HepG2 (cell line): ENCODE data around the gene MSTN. TPM values are rescaled to one million over a fixed set of nuclear protein-coding genes. Genes with fewer than 3 reads are reported as not detected.

Experiments used
- ATAC-seq: fragments of 200-7000 bp; cut with Tn5 transposase; 3 replicates; pipeline ENCODE4 v1.9.1; 2020; ENCODE audit warnings: mild to moderate bottlenecking, moderate library complexity
- BruUV-seq: library from RNA; stranded (reverse); fragments of 400-500 nt; replicated peaks from 2 replicates; lab custom pipeline; 2021; lab: Mats Ljungman, UMichigan
- CTCF ChIA-PET: fragments of 300-600 bp; formaldehyde crosslinking; extraction: SDS; loops from one replicate; lab custom pipeline; 2021; ENCODE audit warnings: low total read pairs, inconsistent platforms, low intra/inter-chr PET ratio; lab: Yijun Ruan, JAX
- POLR2A ChIA-PET: fragments of 350-600 bp; sonication (Branson Sonifier 250); formaldehyde crosslinking; loops from one replicate; lab custom pipeline; 2020; ENCODE audit warnings: antibody characterized with exemption, inconsistent platforms; lab: Yijun Ruan, JAX
- DNase-seq: peaks from one replicate; pipeline ENCODE4 v3.0.0-alpha.2; 2015; ENCODE audit warnings: low spot score
- FAIRE-seq: peaks from 3 replicates; lab custom pipeline; 2011; peaks lifted over from hg19 to GRCh38; lab: Jason Lieb, UNC
- H2AFZ ChIP-seq: one replicate; pipeline ENCODE4 v1.6.1; 2011; ENCODE audit warnings: low read length, inconsistent platforms
- H3K27ac ChIP-seq: fragments of 300-600 bp; 3 replicates; pipeline ENCODE4 v1.8.0; 2011; ENCODE audit warnings: mixed run types, mild to moderate bottlenecking, mixed read lengths, low read length, inconsistent platforms; ENCODE audit not compliant: insufficient read depth; ENCODE audit errors: extremely low read length
- H3K27me3 ChIP-seq, 2 experiments: fragments of 200-600 bp in 1 of 2; 2 replicates in 1 of 2; 3 replicates in 1 of 2; pipeline versions ENCODE4 v1.6.0 to v1.8.0; 2011; ENCODE audit warnings: low read length in 2 of 2, mild to moderate bottlenecking in 2 of 2, moderate library complexity in 2 of 2, inconsistent platforms in 1 of 2; ENCODE audit not compliant: insufficient read depth in 2 of 2, control insufficient read depth in 1 of 2
- H3K36me3 ChIP-seq, 2 experiments: fragments of 200-600 bp in 1 of 2; replicated peaks in 1 of 2; 2 replicates in 1 of 2; 3 replicates in 1 of 2; pipeline versions ENCODE4 v1.5.1 to v1.8.0; 2011; ENCODE audit warnings: low read length in 2 of 2, inconsistent platforms in 1 of 2; ENCODE audit not compliant: insufficient read depth in 2 of 2, control insufficient read depth in 1 of 2
- H3K4me1 ChIP-seq: 2 replicates; pipeline ENCODE4 v1.5.1; 2012; ENCODE audit warnings: low read length, inconsistent platforms; ENCODE audit not compliant: insufficient read depth
- H3K4me2 ChIP-seq: 2 replicates; pipeline ENCODE4 v1.6.0; 2011; ENCODE audit warnings: low read depth, low read length, inconsistent platforms
- H3K4me3 ChIP-seq, 3 experiments: fragments of 200-600 bp in 1 of 3; sonication (generic), shearing (Covaris generic) in 1 of 3; replicated peaks in 1 of 3; 2 replicates each; pipeline ENCODE4 v1.5.1; 2011 to 2016; ENCODE audit warnings: low read length in 3 of 3, inconsistent platforms in 2 of 3, low read depth in 2 of 3, mild to moderate bottlenecking in 2 of 3, control low read depth in 1 of 3, mixed read lengths in 1 of 3; ENCODE audit not compliant: insufficient read depth in 1 of 3
- H3K79me2 ChIP-seq: one replicate; pipeline ENCODE4 v1.6.1; 2011; ENCODE audit warnings: low read length, inconsistent platforms; ENCODE audit not compliant: insufficient read depth
- H3K9ac ChIP-seq: 2 replicates; pipeline ENCODE4 v1.6.0; 2011; ENCODE audit warnings: mild to moderate bottlenecking, low read depth, low read length, inconsistent platforms; ENCODE audit not compliant: insufficient read depth
- H3K9me3 ChIP-seq: 2 replicates; pipeline ENCODE4 v1.5.1; 2012; ENCODE audit warnings: mild to moderate bottlenecking, low read length
- H4K20me1 ChIP-seq: 2 replicates; pipeline ENCODE4 v1.6.0; 2011; ENCODE audit warnings: inconsistent platforms, mild to moderate bottlenecking, low read length, moderate library complexity; ENCODE audit not compliant: insufficient read depth
- ARNT2 ChIP-seq: sonication (generic); formaldehyde crosslinking; IDR thresholded peaks from 2 replicates; pipeline ENCODE4 v1.8.0; 2022; ENCODE audit warnings: mild to moderate bottlenecking, low read depth, missing genetic modification reagents, moderate library complexity
- BHLHE40 ChIP-seq: IDR thresholded peaks from 2 replicates; pipeline ENCODE4 v1.6.1; 2011; ENCODE audit warnings: low read length, improper control_type of control experiment
- IKZF4 ChIP-seq: sonication (generic); formaldehyde crosslinking; IDR thresholded peaks from 2 replicates; pipeline ENCODE4 v1.5.1; 2020; ENCODE audit warnings: borderline replicate concordance, mild to moderate bottlenecking, low read depth, missing genetic modification reagents; ENCODE audit errors: not compliant biosample characterization
- MAF1 ChIP-seq: sonication (generic); formaldehyde crosslinking; IDR thresholded peaks from 2 replicates; pipeline ENCODE4 v1.5.0; 2020; ENCODE audit warnings: missing genetic modification reagents, borderline replicate concordance
- MAFF ChIP-seq: IDR thresholded peaks from 2 replicates; pipeline ENCODE4 v1.6.1; 2011; ENCODE audit warnings: low read depth, low read length, improper control_type of control experiment
- MAFK ChIP-seq, 2 experiments: IDR thresholded peaks in 1 of 2; conservative IDR thresholded peaks in 1 of 2; 2 replicates each; pipeline ENCODE4 v1.6.1; 2011; ENCODE audit warnings: improper control_type of control experiment in 2 of 2, low read length in 2 of 2
- RERE ChIP-seq: IDR thresholded peaks from 2 replicates; pipeline ENCODE4 v1.6.1; 2016; ENCODE audit warnings: low read depth, missing genetic modification reagents, missing compliant biosample characterization
- RORA ChIP-seq: sonication (generic); formaldehyde crosslinking; IDR thresholded peaks from 2 replicates; pipeline ENCODE4 v1.5.0; 2020; ENCODE audit warnings: mild to moderate bottlenecking, missing genetic modification reagents, moderate library complexity
- SP4 ChIP-seq: sonication (generic); formaldehyde crosslinking; IDR thresholded peaks from 2 replicates; pipeline ENCODE4 v1.8.1; 2023; ENCODE audit warnings: mild to moderate bottlenecking, missing genetic modification reagents
- ZNF367 ChIP-seq: sonication (generic); formaldehyde crosslinking; IDR thresholded peaks from 2 replicates; pipeline ENCODE4 v1.4.0; 2020; ENCODE audit warnings: missing genetic modification reagents, borderline replicate concordance
- ZNF441 ChIP-seq: sonication (generic); formaldehyde crosslinking; IDR thresholded peaks from 2 replicates; pipeline ENCODE4 v1.7.0; 2021; ENCODE audit warnings: missing genetic modification reagents, borderline replicate concordance
- ZNF687 ChIP-seq: sonication (generic); formaldehyde crosslinking; IDR thresholded peaks from 2 replicates; pipeline ENCODE4 v1.5.1; 2020; ENCODE audit warnings: mild to moderate bottlenecking, missing genetic modification reagents, moderate library complexity
- ZNF703 ChIP-seq: sonication (generic); formaldehyde crosslinking; IDR thresholded peaks from 2 replicates; pipeline ENCODE4 v1.5.1; 2020; ENCODE audit warnings: missing genetic modification reagents, mild to moderate bottlenecking, moderate library complexity, borderline replicate concordance
- WGBS: methylation state at CpG from one replicate; pipeline ENCODE4 v1.1.6; 2017; ENCODE audit warnings: low lambda C conversion rate; 5-methylcytosine and 5-hydroxymethylcytosine counted together
- in situ Hi-C: cut with HindIII; loops from 2 replicates; pipeline ENCODE4 v1.10.0; 2017; ENCODE audit warnings: low pct_unique_long_range_greater_than_20kb; ENCODE audit not compliant: extremely low pct_ligation_motif_present
- intact Hi-C: fragments of 100-400 bp; cut with micrococcal nuclease; formaldehyde crosslinking; loops from one replicate; pipeline ENCODE4 v1.10.0; 2022; ENCODE audit not compliant: unreplicated experiment
- polyA plus RNA-seq, 8 experiments: library from polyadenylated mRNA; depleted of rRNA in 3 of 8; stranded (reverse) in 7 of 8; unstranded in 1 of 8; fragments of >200 nt; fragmentation: Illumina TruSeq in 4 of 8; extraction: Trizol in 4 of 8; gene quantifications; 2 replicates each; pipeline versions ENCODE4 v1.2.1 to v1.2.3, GENCODE V29; 2011 to 2016; ENCODE audit warnings: low read depth in 4 of 8, missing spikeins in 1 of 8, mixed read lengths in 1 of 8; ENCODE audit not compliant: insufficient read depth in 1 of 8
- total RNA-seq, 5 experiments: library from RNA; depleted of rRNA; stranded (reverse); fragments of >200 nt; fragmentation: Illumina TruSeq; extraction: Trizol; gene quantifications; 2 replicates each; pipeline ENCODE4 v1.2.3, GENCODE V29; 2016; ENCODE audit warnings: low read depth in 1 of 5

MSTN gene
- total and polyA plus RNA-seq, 2 of the 13 experiments (the other 11 are each of a cell fraction or from before 2014, with no cell fraction given), result 0.04 TPM; not detected in 1

GRCh38 chr2:190031969-190032618 lies 30.4 kb downstream of the MSTN start:
- Histone ChIP-seq H3K79me2 (no peaks in the 10 kb centered on the region), H2AFZ (no peak overlapping the region), H3K36me3 (no peaks in the 10 kb centered on the region), H3K9ac (no peak overlapping the region), H3K4me3 (no peak overlapping the region), H3K27ac (no peak overlapping the region), H3K4me2 (no peak overlapping the region), H3K9me3 (no peaks in the 10 kb centered on the region), H3K4me1 (no peaks in the 10 kb centered on the region), H4K20me1 (no peaks in the 10 kb centered on the region), H3K27me3 (no peaks in the 10 kb centered on the region)
- CTCF ChIA-PET, result no interaction called here
- no TSS peak for BruUV-seq
- POLR2A ChIA-PET, result no interaction called here
- WGBS, result 7% methylated on average over 1 of the region's 1 CpG
- DNase-seq, result no peak
- FAIRE-seq, result no peak
- in situ Hi-C loops, result no loop called here
- intact Hi-C loops, result no loop called here
- no peak for ATAC-seq
- TF ChIP-seq ARNT2 (CRISPR knock-in tag) (no peak), SP4 (no peak), RORA (CRISPR knock-in tag) (no peak), RERE (CRISPR knock-in tag) (no peak), IKZF4 (no peak), ZNF687 (CRISPR knock-in tag) (no peak), ZNF441 (no peak), BHLHE40 (no peak), MAFF (peak; percentile 99), ZNF367 (no peak), MAF1 (CRISPR knock-in tag) (no peak), MAFK (conservative IDR thresholded peaks at IDR 0.05 in 1 of 2, IDR thresholded peaks at IDR 0.05 in 1 of 2; ENCODE audit: low read length in 2 of 2) (peak; percentile 99 to 100), ZNF703 (no peak)
